Measurements from ENCODE around the gene FCN1. TPM values are rescaled to one million over a fixed set of nuclear protein-coding genes. Genes with fewer than 3 reads are reported as not detected.
A peak's percentile ranks its signal among the peaks of the same experiment; 100 is the strongest.
"Not testable (repeated sequence)": the region's sequence is repeated elsewhere in the genome, so short reads cannot be mapped to it uniquely, and the experiment has no call there.

FCN1 gene
- total and polyA plus RNA-seq, 2 of the 8 experiments (the other 6 are each of a cell fraction or from before 2014, with no cell fraction given): not detected

- no peak for TF ChIP-seq GTF2F1 (IDR thresholded peaks at IDR 0.05; ENCODE audit: borderline replicate concordance, low read depth, low read length)
- no peak for TF ChIP-seq BACH1 (IDR thresholded peaks at IDR 0.05; ENCODE audit: low read length)
- no peak for TF ChIP-seq CTBP2 (IDR thresholded peaks at IDR 0.05; ENCODE audit: borderline replicate concordance, insufficient read depth, insufficient read length, low read length)
- TF ChIP-seq HDAC6 (IDR thresholded peaks at IDR 0.05; ENCODE audit: low read depth, low read length): no peak
- TF ChIP-seq RFX5 (IDR thresholded peaks at IDR 0.05; ENCODE audit: borderline replicate concordance, low read depth, low read length): no peak
- TF ChIP-seq KDM4A (IDR thresholded peaks at IDR 0.05; ENCODE audit: low read depth, low read length, severe bottlenecking): no peak
- TF ChIP-seq TCF12 (IDR thresholded peaks at IDR 0.05; ENCODE audit: low read depth, low read length): no peak
Measured at GRCh38 chr9:134957165-134957944, 39.6 kb upstream of the FCN1 start (continued).

DNA sequence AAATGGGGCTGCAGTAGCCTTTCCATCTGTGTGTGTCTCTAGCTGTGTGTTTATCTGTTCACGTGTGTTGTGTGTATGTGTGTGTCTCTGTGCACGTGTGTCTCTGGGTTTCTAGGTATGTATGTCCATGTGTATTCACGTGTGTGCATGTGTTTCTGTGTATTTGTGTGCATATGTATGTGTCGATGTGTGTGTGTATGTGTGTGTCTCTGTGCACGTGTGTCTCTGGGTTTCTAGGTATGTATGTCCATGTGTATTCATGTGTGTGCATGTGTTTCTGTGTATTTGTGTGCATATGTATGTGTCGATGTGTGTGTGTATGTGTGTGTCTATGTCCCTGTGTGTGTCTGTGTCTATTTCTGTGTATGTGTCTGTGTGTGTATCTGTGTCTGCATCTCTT is 38.7 kb upstream of the FCN1 start:
- H3K18ac ChIP-seq (ENCODE audit: extremely low read depth, low read length); H3K9ac ChIP-seq (replicated peaks in 1 of 4; ENCODE audit: extremely low read depth in 1 of 4, low read depth in 3 of 4, low read length in 3 of 4); H3K4me1 ChIP-seq (replicated peaks in 1 of 4; ENCODE audit: control insufficient read depth in 3 of 4, insufficient read depth in 4 of 4, low read length in 3 of 4); POLR2A ChIA-PET (ENCODE audit: partially characterized antibody); H4K91ac ChIP-seq (replicated peaks; ENCODE audit: insufficient read length, low read length); DNase-seq (ENCODE audit: low read depth in 1 of 2, low spot score in 2 of 2); H2BK15ac ChIP-seq (ENCODE audit: low read length); H3K27me3 ChIP-seq (replicated peaks in 1 of 4; ENCODE audit: control insufficient read depth in 3 of 4, extremely low read depth in 1 of 4, insufficient read depth in 3 of 4, low read length in 3 of 4); H3K23ac ChIP-seq (ENCODE audit: insufficient read length); H3K36me3 ChIP-seq (ENCODE audit: control insufficient read depth in 2 of 4, insufficient read depth in 4 of 4, low read length in 3 of 4); H3K27ac ChIP-seq (ENCODE audit: low read depth, low read length); H3K56ac ChIP-seq (replicated peaks; ENCODE audit: insufficient read length, low read depth, low read length); H3K4ac ChIP-seq (replicated peaks; ENCODE audit: insufficient read length, low read depth, low read length); H3K9me3 ChIP-seq (ENCODE audit: insufficient read depth in 2 of 2, low read depth in 1 of 2, low read length in 1 of 2); H4K20me1 ChIP-seq (replicated peaks in 1 of 2; ENCODE audit: control insufficient read depth in 1 of 2, insufficient read depth in 2 of 2, low read length in 2 of 2); H4K5ac ChIP-seq (ENCODE audit: insufficient read length, low read depth, low read length); H2BK20ac ChIP-seq (ENCODE audit: low read length); H3K4me2 ChIP-seq (ENCODE audit: insufficient read depth in 1 of 2, low read depth in 2 of 2, low read length in 2 of 2); H3K79me1 ChIP-seq (ENCODE audit: low read depth, low read length); H3K4me3 ChIP-seq (ENCODE audit: extremely low read depth in 1 of 4, insufficient read depth in 2 of 4, low read depth in 3 of 4, low read length in 4 of 4); H3K79me2 ChIP-seq (ENCODE audit: control insufficient read depth in 1 of 2, insufficient read depth in 2 of 2, low read length in 2 of 2); H2AFZ ChIP-seq (ENCODE audit: low read length); H3K14ac ChIP-seq (ENCODE audit: insufficient read length); H3K23me2 ChIP-seq (ENCODE audit: low read depth, low read length); H4K8ac ChIP-seq (ENCODE audit: extremely low read depth, insufficient read depth, low read length); H2BK120ac ChIP-seq (replicated peaks; ENCODE audit: low read depth, low read length); H2BK12ac ChIP-seq (ENCODE audit: low read depth, low read length); H2BK5ac ChIP-seq (ENCODE audit: low read depth, low read length): not testable (repeated sequence)
- peak; percentile 68 for FAIRE-seq
- CTCF ChIA-PET (ENCODE audit: partially characterized antibody): interaction anchor here (0.7 kb wide), 1 partner anchor 177 kb away, joined by 3 read pairs; no protein-coding TSS in a partner anchor
- H2AK5ac ChIP-seq (ENCODE audit: low read depth, low read length): 0 out of 2 replicates have a peak overlapping the region, but pooled peaks have one; percentile 65
- WGBS, 2 experiments (ENCODE audit: extremely low coverage in 1 of 2, insufficient coverage in 1 of 2, insufficient read length in 1 of 2, insufficient replicate concordance in 2 of 2, low coverage in 1 of 2, low lambda C conversion rate in 2 of 2, missing lambda C conversion rate in 1 of 2): 79% methylated on average over 6 of the region's 6 CpGs; no CpG with 5 or more reads in 1 of the 2 experiments

All from H1 (cell line).